ENCODE data around the gene ADSS1.

GRCh38 chr14:104719343-104719742, 4.7 kb upstream of the ADSS1 start:
- TF ChIP-seq CTCF (conservative IDR thresholded peaks at IDR 0.05; ENCODE audit: low read length) (no peak), EZH2phosphoT487 (IDR thresholded peaks at IDR 0.05; ENCODE audit: borderline replicate concordance) (no peak)

Data from Loucy (cell line).